Stimulated activated naive CD8-positive, alpha-beta T cell treated with anti-CD3 and anti-CD28 coated beads, Interleukin-15, Interleukin-2, amounts not matched to agents 100 U/mL and 50 U/mL, for 24 hours (primary cell): ENCODE results near the gene MAP2K5.

Experiments used
- ATAC-seq: fragments of 150-1000 bp; cut with Tn5 transposase; one replicate; pipeline ENCODE4 v1.10.0; 2021
- DNase-seq: peaks from one replicate; pipeline ENCODE4 v3.0.0; 2021

The MAP2K5 gene

GRCh38 chr15:67723294-67724024 lies 181.0 kb downstream of the MAP2K5 start:
- ATAC-seq = no peak
- no peak for DNase-seq

- ATAC-seq (no peak), DNase-seq (no peak)
These were observed 182.3 kb downstream of the MAP2K5 start for GRCh38 chr15:67724691-67725375.

- no peak for ATAC-seq
These were observed 187.6 kb downstream of the MAP2K5 start for GRCh38 chr15:67730135-67730534.

GRCh38 chr15:67731112-67731721 lies 188.7 kb downstream of the MAP2K5 start:
- DNase-seq = no peak
- no peak for ATAC-seq

More at GRCh38 chr15:67730135-67730534, 187.6 kb downstream of the MAP2K5 start:
- no peak for DNase-seq

DNA sequence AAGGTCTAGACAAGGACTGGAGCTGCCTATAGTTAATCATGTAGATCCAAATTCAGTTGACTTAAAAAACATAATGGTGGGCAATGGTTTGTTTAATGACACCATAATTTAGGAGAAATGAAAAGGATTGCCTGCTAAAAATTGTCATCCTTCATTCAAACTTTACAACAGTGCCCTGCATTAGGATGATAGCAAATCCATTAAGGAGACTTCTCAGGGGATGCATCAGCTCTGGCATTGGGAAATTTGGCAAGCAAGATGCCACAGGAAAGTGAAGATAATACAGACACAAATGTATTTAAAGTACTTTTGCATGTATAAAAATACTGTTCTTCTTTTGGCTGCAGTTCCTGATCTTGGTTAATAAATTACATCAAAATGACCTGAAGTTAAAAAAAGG lies 189.7 kb downstream of the MAP2K5 start:
- DNase-seq (no peak), ATAC-seq (no peak)

- ATAC-seq = no peak
- DNase-seq = no peak
These were observed 190.3 kb downstream of the MAP2K5 start for GRCh38 chr15:67732671-67733374.

GRCh38 chr15:67735896-67736295 lies 193.4 kb downstream of the MAP2K5 start:
- ATAC-seq (no peak), DNase-seq (no peak)

DNA sequence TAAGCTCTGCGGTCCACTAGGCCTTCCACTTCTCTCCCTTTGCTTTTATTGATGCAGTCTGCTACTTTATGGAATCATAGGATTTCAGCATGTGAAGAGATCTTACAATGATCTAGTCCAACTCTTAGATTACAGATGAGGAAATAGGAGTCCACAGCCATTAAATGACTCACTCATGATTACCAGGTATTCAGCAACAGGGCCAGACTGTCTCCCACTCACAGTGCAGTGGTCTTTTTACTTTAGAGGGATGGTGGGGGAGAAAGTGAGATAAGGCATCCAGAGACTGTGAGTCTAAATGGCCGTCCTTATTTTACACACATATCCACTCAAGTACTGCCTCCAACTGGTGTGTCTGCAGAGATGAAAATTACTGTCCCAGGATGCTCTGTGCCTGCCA lies 194.3 kb downstream of the MAP2K5 start:
- ATAC-seq = no peak
- no peak for DNase-seq

DNA sequence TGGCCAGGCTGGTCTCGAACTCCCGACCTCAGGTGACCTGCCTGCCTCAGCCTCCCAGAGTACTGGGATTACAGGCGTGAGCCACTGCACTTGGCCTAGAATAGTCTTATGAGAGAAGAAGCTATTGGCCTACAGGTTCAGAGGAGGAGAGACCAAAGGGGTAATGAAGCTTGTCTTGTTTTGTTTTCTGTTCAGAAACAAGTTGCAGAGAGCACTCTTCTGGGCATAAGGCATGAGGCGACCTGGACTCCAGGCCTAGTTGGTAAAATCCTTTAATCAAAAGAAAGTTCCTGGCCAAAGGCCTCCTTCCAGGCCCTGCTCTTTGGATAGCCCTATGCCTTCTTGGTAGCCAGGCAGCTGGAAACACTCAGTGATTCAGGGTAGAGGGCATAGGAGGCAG lies 195.6 kb downstream of the MAP2K5 start:
- ATAC-seq = no peak
- no peak for DNase-seq

DNA sequence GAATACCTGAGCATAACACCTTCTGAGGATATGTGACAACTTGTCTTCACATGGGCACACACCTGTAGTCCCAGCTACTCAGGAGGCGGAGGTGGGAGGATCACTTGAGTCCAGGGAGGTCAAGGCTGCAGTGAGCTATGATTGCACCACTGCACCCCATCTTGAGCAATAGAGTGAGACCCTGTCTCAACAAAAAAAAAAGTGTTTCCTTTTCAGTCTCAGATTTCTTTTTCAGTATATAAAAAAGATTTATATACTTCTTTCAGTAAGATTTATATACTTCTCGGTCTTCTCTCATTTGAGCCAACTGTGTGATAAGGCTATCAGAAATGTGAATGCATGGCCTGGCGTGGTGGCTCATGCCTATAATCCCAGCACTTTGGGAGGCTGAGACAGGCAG lies 197.9 kb downstream of the MAP2K5 start:
- ATAC-seq = no peak
- DNase-seq = no peak

DNA sequence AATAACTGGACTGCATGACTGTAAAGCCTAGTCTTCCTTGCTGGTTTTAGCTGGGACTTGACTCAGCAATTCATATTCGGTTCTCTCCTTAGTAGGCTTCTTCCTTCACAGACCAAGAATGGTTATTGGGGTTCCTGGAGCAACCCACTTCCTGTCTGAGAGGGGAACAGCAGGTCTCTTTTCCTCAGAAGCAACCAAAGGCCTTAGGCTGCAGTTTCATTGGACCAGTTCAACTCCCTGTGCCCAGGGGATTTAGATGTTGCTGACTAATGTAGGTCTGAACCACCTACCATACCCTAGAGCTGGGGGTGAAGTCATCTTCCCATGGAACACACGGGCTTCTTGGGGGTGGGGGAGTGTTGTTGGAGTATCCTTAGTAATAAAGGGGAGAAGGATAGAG lies 198.8 kb downstream of the MAP2K5 start:
- ATAC-seq = no peak

GRCh38 chr15:67743558-67743957 lies 201.1 kb downstream of the MAP2K5 start:
- ATAC-seq (no peak), DNase-seq (no peak)

More for the DNA sequence above, 198.8 kb downstream of the MAP2K5 start:
- no peak for DNase-seq

DNA sequence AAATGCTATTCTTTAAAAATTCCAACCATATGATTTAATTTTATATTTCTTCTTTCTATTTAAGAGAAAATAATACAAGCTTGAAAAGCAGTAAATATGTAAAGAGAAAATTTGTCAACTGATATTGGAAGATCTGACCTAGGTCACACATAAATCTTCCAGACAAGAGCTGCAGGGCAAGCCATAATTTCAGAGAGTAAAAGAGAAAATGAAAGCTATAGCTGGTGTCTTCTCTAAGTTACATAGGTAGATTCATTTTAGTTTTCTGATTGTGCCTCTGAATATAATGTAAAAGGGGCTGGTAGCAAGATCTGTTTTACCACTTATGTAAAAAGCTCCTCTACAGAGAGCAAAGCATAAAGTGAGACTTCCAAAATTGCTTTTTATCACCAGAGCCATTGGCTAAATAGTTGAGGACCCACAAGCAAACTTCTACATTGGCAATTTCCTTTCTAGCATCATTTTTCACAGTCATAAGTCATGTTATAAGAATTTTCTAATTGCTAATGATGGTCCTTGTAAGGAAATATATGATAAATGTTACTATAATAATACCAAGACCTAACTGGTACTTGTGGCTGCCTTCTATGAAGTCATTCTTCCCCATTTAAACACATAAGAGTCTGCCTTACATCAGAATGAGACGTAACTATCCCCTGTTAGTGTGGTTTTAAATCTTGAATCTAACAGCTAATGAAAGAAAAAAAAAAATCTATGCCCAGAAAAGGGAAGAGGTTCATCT lies 202.0 kb downstream of the MAP2K5 start:
- DNase-seq (no peak), ATAC-seq (no peak)

DNA sequence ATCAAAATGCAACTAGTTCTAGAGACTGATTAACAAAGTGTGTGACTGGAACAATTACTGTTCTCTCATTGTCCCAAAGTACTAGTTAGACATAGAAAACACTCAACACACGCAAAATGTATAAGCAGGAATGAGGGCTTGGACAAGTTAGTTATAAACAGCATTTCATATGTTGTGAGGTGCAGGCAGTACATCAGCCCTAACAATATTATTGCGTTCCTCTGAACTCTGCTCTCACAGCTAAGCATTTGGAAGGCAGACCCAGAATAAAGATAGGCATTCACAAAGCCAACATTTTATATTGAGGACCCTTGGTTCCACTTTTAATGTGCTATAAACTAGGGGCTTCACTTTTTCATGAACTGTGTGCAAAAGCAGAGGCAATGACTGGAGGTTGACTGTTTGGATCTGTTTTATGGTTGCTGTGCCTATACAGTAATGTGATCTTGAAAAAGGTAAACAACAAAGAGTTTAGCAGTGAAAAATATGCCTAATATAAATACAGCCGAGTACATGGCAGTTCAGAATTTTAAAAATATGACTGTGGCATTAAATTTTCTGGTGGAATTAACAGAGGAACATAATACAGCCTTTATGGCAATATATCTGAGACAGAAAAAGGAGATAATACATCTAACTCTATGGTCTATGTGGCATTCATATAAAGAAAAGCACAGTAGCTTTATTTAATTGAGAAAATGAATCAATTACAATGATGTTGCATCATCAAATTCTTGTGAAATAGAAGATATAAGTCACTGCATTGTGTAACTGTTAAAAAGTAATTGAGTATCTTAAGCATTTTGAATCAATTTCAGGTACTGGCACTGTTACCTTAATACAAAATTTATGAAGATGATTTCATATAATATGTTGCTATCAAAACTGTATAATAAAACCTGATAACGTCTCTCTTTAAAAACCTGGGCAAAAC lies 202.8 kb downstream of the MAP2K5 start:
- DNase-seq = no peak
- no peak for ATAC-seq

GRCh38 chr15:67746022-67746421 lies 203.5 kb downstream of the MAP2K5 start:
- no peak for ATAC-seq
- no peak for DNase-seq

DNA sequence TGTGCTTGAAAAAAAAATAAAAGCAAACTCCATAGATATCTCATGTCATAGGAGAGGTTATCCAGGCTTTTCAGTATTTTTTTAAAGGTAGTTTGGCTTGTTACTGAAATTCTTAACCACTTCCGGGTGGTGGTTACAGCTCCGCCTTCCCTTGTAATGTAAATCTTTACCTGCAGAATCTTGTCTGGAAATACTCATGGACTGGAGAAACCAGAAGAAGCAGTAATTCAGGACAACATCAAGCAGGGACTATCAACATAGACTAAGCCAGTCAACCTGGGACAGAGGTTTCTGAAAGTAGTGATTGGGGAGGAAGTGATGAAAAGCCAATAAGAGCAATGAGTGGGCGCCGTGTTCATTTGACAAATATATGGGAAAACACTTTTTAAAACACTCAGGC lies 203.9 kb downstream of the MAP2K5 start:
- no peak for DNase-seq
- ATAC-seq = no peak

- no peak for ATAC-seq
- no peak for DNase-seq
These were observed 205.4 kb downstream of the MAP2K5 start for GRCh38 chr15:67747921-67748320.

DNA sequence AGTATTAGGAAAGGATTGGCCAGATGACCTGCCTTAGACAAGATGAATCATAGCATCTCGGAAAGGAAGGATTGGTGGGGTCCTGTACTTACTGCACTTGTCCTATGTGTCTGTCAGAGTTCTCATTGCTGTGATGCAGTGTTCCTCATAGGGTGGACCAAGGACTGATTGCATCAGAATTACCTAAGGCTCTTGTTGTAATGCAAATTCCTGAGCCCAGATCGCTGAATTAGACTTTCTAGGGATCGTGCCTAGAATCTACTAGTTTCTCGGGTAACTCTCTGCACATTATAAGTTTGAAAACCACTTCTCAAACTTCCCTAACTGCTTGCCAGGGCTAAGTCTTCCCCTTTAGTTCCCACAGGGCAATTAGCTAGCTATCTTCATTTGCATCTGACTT lies 207.9 kb downstream of the MAP2K5 start:
- ATAC-seq = no peak
- DNase-seq = no peak

DNA sequence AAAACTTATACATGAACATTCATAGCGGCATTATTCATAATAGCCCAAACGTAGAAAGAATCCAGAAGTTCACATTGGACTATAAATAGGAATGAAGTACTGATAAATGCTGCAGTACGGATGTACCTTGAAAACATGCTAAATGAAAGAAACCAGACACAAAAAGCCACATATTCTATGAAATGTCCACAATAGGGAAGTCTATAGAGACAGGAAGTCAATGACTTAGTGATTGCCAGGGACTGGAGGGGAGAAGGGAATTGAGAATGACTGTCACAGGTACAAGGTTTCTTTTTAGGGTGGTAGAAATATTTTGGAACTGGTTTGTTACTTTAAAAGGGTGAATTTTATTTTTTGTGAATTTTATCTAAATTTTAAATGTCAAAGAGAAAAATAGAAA lies 211.4 kb downstream of the MAP2K5 start:
- DNase-seq = no peak
- no peak for ATAC-seq

- ATAC-seq = no peak
These were observed 212.8 kb downstream of the MAP2K5 start for GRCh38 chr15:67755264-67755663.

GRCh38 chr15:67755936-67756335 lies 213.4 kb downstream of the MAP2K5 start:
- no peak for ATAC-seq

More at GRCh38 chr15:67755264-67755663, 212.8 kb downstream of the MAP2K5 start:
- no peak for DNase-seq

More at GRCh38 chr15:67755936-67756335, 213.4 kb downstream of the MAP2K5 start:
- DNase-seq = no peak
